Loucy (cell line): ENCODE measurements around the gene DPF1.

Source experiments
- H2AFZ ChIP-seq: fragments of 200-600 bp; sonication (generic); 2 replicates; pipeline ENCODE4 v1.6.0; 2016; ENCODE audit warnings: antibody characterized with exemption, mild to moderate bottlenecking, low read length, moderate library complexity
- H3F3A ChIP-seq: fragments of 200-600 bp; 2 replicates; pipeline ENCODE4 v1.6.0; 2016; ENCODE audit warnings: antibody characterized with exemption, low read depth, mild to moderate bottlenecking
- H3K27me3 ChIP-seq: fragments of 200-600 bp; sonication (generic); 2 replicates; pipeline ENCODE4 v1.6.1; 2014; ENCODE audit warnings: low read length, mild to moderate bottlenecking; ENCODE audit not compliant: insufficient read depth, poor library complexity, severe bottlenecking
- H3K36me3 ChIP-seq: fragments of 200-600 bp; sonication (generic); 2 replicates; pipeline ENCODE4 v1.6.1; 2016; ENCODE audit warnings: low read length; ENCODE audit not compliant: insufficient read depth
- H3K4me1 ChIP-seq: fragments of 200-600 bp; sonication (generic); 2 replicates; pipeline ENCODE4 v1.5.1; 2014; ENCODE audit warnings: low read length, mild to moderate bottlenecking; ENCODE audit not compliant: insufficient read depth, poor library complexity, severe bottlenecking
- H3K4me2 ChIP-seq: fragments of 200-600 bp; sonication (generic); 2 replicates; pipeline ENCODE4 v1.6.0; 2014; ENCODE audit warnings: antibody characterized with exemption, low read length, low read depth, mild to moderate bottlenecking; ENCODE audit not compliant: poor library complexity, severe bottlenecking
- H3K4me3 ChIP-seq: fragments of 200-600 bp; sonication (generic); 2 replicates; pipeline ENCODE4 v1.5.1; 2014; ENCODE audit warnings: low read length, mild to moderate bottlenecking, mixed read lengths; ENCODE audit not compliant: poor library complexity, severe bottlenecking
- H3K79me2 ChIP-seq: fragments of 200-600 bp; sonication (generic); 2 replicates; pipeline ENCODE4 v1.6.1; 2014; ENCODE audit warnings: low read length; ENCODE audit not compliant: insufficient read depth
- H3K9ac ChIP-seq: fragments of 200-600 bp; sonication (generic); 2 replicates; pipeline ENCODE4 v1.6.0; 2014; ENCODE audit warnings: mild to moderate bottlenecking, low read depth, low read length, moderate library complexity; ENCODE audit not compliant: poor library complexity, severe bottlenecking
- H3K9me2 ChIP-seq: fragments of 200-600 bp; sonication (generic); replicated peaks from 2 replicates; pipeline ENCODE4 v1.6.1; 2016; ENCODE audit warnings: low read depth, low read length, mixed read lengths
- H3K9me3 ChIP-seq: fragments of 200-600 bp; sonication (generic); 2 replicates; pipeline ENCODE4 v1.6.1; 2014; ENCODE audit warnings: mild to moderate bottlenecking, antibody characterized with exemption, low read length, low read depth; ENCODE audit not compliant: insufficient read depth
- H4K20me1 ChIP-seq: fragments of 200-600 bp; sonication (generic); 2 replicates; pipeline ENCODE4 v1.6.0; 2014; ENCODE audit warnings: antibody characterized with exemption, low read length, mild to moderate bottlenecking; ENCODE audit not compliant: insufficient read depth, poor library complexity, severe bottlenecking
- CTCF ChIP-seq: fragments of 200-600 bp; sonication (generic); conservative IDR thresholded peaks from 2 replicates; pipeline ENCODE4 v1.5.1; 2014; ENCODE audit warnings: mild to moderate bottlenecking, antibody characterized with exemption, low read length
- EZH2phosphoT487 ChIP-seq: fragments of 200-600 bp; IDR thresholded peaks from 2 replicates; pipeline ENCODE4 v1.6.1; 2018; ENCODE audit warnings: antibody characterized with exemption, mild to moderate bottlenecking, moderate library complexity, borderline replicate concordance

DPF1 gene

GRCh38 chr19:38194061-38194701, 29.8 kb downstream of the DPF1 start:
- no peaks in the 10 kb centered on the region for H3K27me3 ChIP-seq
- no peak overlapping the region for H3K4me3 ChIP-seq
- H3K36me3 ChIP-seq: peaks cover 3% of the 10 kb centered on the region; the same call in 1 of the 2 replicates
- no peaks in the 10 kb centered on the region for H3F3A ChIP-seq
- H3K4me2 ChIP-seq: no peak overlapping the region
- H4K20me1 ChIP-seq: no peaks in the 10 kb centered on the region
- H3K9ac ChIP-seq: no peak overlapping the region
- H3K9me2 ChIP-seq: no peaks in the 10 kb centered on the region
- no peaks in the 10 kb centered on the region for H3K79me2 ChIP-seq
- H2AFZ ChIP-seq: no peak overlapping the region
- TF ChIP-seq CTCF: no peak
- TF ChIP-seq EZH2phosphoT487: no peak
- peaks cover 9% of the 10 kb centered on the region for H3K4me1 ChIP-seq
- no peaks in the 10 kb centered on the region for H3K9me3 ChIP-seq

DNA sequence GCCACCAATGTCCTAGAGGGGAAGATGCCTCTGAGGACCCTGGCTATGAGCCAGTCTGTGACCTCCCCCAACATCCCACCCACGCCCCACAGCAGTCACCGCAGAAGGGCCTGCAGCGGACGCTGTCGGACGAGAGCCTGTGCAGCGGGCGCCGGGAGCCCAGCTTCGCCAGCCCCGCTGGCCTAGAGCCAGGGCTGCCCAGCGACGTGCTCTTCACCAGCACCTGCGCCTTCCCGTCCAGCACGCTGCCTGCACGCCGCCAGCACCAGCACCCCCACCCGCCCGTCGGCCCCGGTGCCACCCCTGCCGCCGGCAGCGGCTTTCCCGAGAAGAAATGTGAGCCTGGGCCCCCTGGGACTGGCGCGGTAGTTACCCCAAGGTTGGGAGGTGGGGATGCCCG, 30.6 kb downstream of the DPF1 start:
- no peaks in the 10 kb centered on the region for H3K36me3 ChIP-seq
- peaks cover 14% of the 10 kb centered on the region for H3K4me1 ChIP-seq
- H3K4me2 ChIP-seq: no peak overlapping the region
- no peaks in the 10 kb centered on the region for H4K20me1 ChIP-seq
- no peaks in the 10 kb centered on the region for H3K9me2 ChIP-seq
- no peak for TF ChIP-seq CTCF
- TF ChIP-seq EZH2phosphoT487: no peak
- no peaks in the 10 kb centered on the region for H3K9me3 ChIP-seq
- H2AFZ ChIP-seq: no peak overlapping the region
- no peaks in the 10 kb centered on the region for H3K79me2 ChIP-seq
- no peak overlapping the region for H3K9ac ChIP-seq
- no peak overlapping the region for H3K4me3 ChIP-seq
- H3K27me3 ChIP-seq: no peaks in the 10 kb centered on the region
- no peaks in the 10 kb centered on the region for H3F3A ChIP-seq

DNA sequence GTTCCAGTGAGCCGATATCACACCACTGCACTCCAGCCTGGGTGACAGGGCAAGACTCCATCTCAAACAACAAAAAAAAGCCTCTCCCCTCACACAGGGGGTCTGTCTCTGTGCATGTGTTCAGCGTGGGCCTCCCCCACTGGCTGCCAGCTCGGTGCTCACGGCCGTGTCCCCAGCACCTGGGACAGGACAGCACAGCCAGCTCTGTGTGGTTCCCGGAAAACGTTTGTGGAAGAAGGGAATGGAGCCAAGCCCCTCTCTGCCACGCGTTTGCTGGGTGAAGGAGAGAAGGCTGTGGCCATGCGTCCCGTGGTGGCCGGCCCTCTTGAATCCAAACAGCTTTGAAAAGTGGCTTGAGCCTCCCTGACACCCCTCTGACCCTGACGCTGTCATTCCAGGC, 32.3 kb downstream of the DPF1 start:
- Histone ChIP-seq H3K9me2 (no peaks in the 10 kb centered on the region), H2AFZ (no peak overlapping the region), H3K4me3 (no peak overlapping the region), H3F3A (no peaks in the 10 kb centered on the region), H3K9me3 (no peaks in the 10 kb centered on the region), H3K79me2 (no peaks in the 10 kb centered on the region), H3K9ac (no peak overlapping the region), H4K20me1 (no peaks in the 10 kb centered on the region), H3K4me2 (no peak overlapping the region), H3K36me3 (no peaks in the 10 kb centered on the region), H3K4me1 (peaks cover 14% of the 10 kb centered on the region), H3K27me3 (no peaks in the 10 kb centered on the region)
- no peak for TF ChIP-seq CTCF
- TF ChIP-seq EZH2phosphoT487: no peak
